HepG2 (cell line): ENCODE measurements around the gene APOL4. TPM values are rescaled to one million over a fixed set of nuclear protein-coding genes. Genes with fewer than 3 reads are reported as not detected.

ENCODE experiments used
- ATAC-seq: fragments of 200-7000 bp; cut with Tn5 transposase; 3 replicates; pipeline ENCODE4 v1.9.1; 2020; ENCODE audit warnings: mild to moderate bottlenecking, moderate library complexity
- BruUV-seq: library from RNA; stranded (reverse); fragments of 400-500 nt; replicated peaks from 2 replicates; lab custom pipeline; 2021; lab: Mats Ljungman, UMichigan
- CTCF ChIA-PET: fragments of 300-600 bp; formaldehyde crosslinking; extraction: SDS; loops from one replicate; lab custom pipeline; 2021; ENCODE audit warnings: low total read pairs, inconsistent platforms, low intra/inter-chr PET ratio; lab: Yijun Ruan, JAX
- POLR2A ChIA-PET: fragments of 350-600 bp; sonication (Branson Sonifier 250); formaldehyde crosslinking; loops from one replicate; lab custom pipeline; 2020; ENCODE audit warnings: antibody characterized with exemption, inconsistent platforms; lab: Yijun Ruan, JAX
- DNase-seq: peaks from one replicate; pipeline ENCODE4 v3.0.0-alpha.2; 2015; ENCODE audit warnings: low spot score
- FAIRE-seq: peaks from 3 replicates; lab custom pipeline; 2011; peaks lifted over from hg19 to GRCh38; lab: Jason Lieb, UNC
- H2AFZ ChIP-seq: one replicate; pipeline ENCODE4 v1.6.1; 2011; ENCODE audit warnings: low read length, inconsistent platforms
- H3K27ac ChIP-seq: fragments of 300-600 bp; 3 replicates; pipeline ENCODE4 v1.8.0; 2011; ENCODE audit warnings: mixed run types, mild to moderate bottlenecking, mixed read lengths, low read length, inconsistent platforms; ENCODE audit not compliant: insufficient read depth; ENCODE audit errors: extremely low read length
- H3K27me3 ChIP-seq, 2 experiments: fragments of 200-600 bp in 1 of 2; 2 replicates in 1 of 2; 3 replicates in 1 of 2; pipeline versions ENCODE4 v1.6.0 to v1.8.0; 2011; ENCODE audit warnings: low read length in 2 of 2, mild to moderate bottlenecking in 2 of 2, moderate library complexity in 2 of 2, inconsistent platforms in 1 of 2; ENCODE audit not compliant: insufficient read depth in 2 of 2, control insufficient read depth in 1 of 2
- H3K36me3 ChIP-seq, 2 experiments: fragments of 200-600 bp in 1 of 2; replicated peaks in 1 of 2; 2 replicates in 1 of 2; 3 replicates in 1 of 2; pipeline versions ENCODE4 v1.5.1 to v1.8.0; 2011; ENCODE audit warnings: low read length in 2 of 2, inconsistent platforms in 1 of 2; ENCODE audit not compliant: insufficient read depth in 2 of 2, control insufficient read depth in 1 of 2
- H3K4me1 ChIP-seq: 2 replicates; pipeline ENCODE4 v1.5.1; 2012; ENCODE audit warnings: low read length, inconsistent platforms; ENCODE audit not compliant: insufficient read depth
- H3K4me2 ChIP-seq: 2 replicates; pipeline ENCODE4 v1.6.0; 2011; ENCODE audit warnings: low read depth, low read length, inconsistent platforms
- H3K4me3 ChIP-seq, 3 experiments: fragments of 200-600 bp in 1 of 3; sonication (generic), shearing (Covaris generic) in 1 of 3; replicated peaks in 1 of 3; 2 replicates each; pipeline ENCODE4 v1.5.1; 2011 to 2016; ENCODE audit warnings: low read length in 3 of 3, inconsistent platforms in 2 of 3, low read depth in 2 of 3, mild to moderate bottlenecking in 2 of 3, control low read depth in 1 of 3, mixed read lengths in 1 of 3; ENCODE audit not compliant: insufficient read depth in 1 of 3
- H3K79me2 ChIP-seq: one replicate; pipeline ENCODE4 v1.6.1; 2011; ENCODE audit warnings: low read length, inconsistent platforms; ENCODE audit not compliant: insufficient read depth
- H3K9ac ChIP-seq: 2 replicates; pipeline ENCODE4 v1.6.0; 2011; ENCODE audit warnings: mild to moderate bottlenecking, low read depth, low read length, inconsistent platforms; ENCODE audit not compliant: insufficient read depth
- H3K9me3 ChIP-seq: 2 replicates; pipeline ENCODE4 v1.5.1; 2012; ENCODE audit warnings: mild to moderate bottlenecking, low read length
- H4K20me1 ChIP-seq: 2 replicates; pipeline ENCODE4 v1.6.0; 2011; ENCODE audit warnings: inconsistent platforms, mild to moderate bottlenecking, low read length, moderate library complexity; ENCODE audit not compliant: insufficient read depth
- DNMT1 ChIP-seq: sonication (generic); formaldehyde crosslinking; IDR thresholded peaks from 2 replicates; pipeline ENCODE4 v1.5.1; 2020; ENCODE audit warnings: mild to moderate bottlenecking, missing genetic modification reagents
- FOXJ3 ChIP-seq: sonication (generic); formaldehyde crosslinking; IDR thresholded peaks from 2 replicates; pipeline ENCODE4 v1.4.0; 2020; ENCODE audit warnings: missing genetic modification reagents, mild to moderate bottlenecking, borderline replicate concordance
- RBM22 ChIP-seq: fragments of 200-400 bp; formaldehyde crosslinking; optimal IDR thresholded peaks from 2 replicates; pipeline ENCODE3; 2017; ENCODE audit warnings: mild to moderate bottlenecking, low read length, moderate library complexity
- RBM39 ChIP-seq: fragments of 200-400 bp; formaldehyde crosslinking; IDR thresholded peaks from one replicate; pipeline ENCODE4 v1.6.1; 2018; ENCODE audit warnings: antibody characterized with exemption, mild to moderate bottlenecking, low read depth, low read length; ENCODE audit not compliant: poor library complexity, severe bottlenecking
- SNRNP70 ChIP-seq: fragments of 200-400 bp; formaldehyde crosslinking; IDR thresholded peaks from 2 replicates; pipeline ENCODE4 v1.6.1; 2017; ENCODE audit warnings: mild to moderate bottlenecking, low read depth, low read length, moderate library complexity
- ZFX ChIP-seq: sonication (generic); formaldehyde crosslinking; IDR thresholded peaks from 2 replicates; pipeline ENCODE4 v1.4.0; 2020; ENCODE audit warnings: mild to moderate bottlenecking, low read depth, missing genetic modification reagents, moderate library complexity
- ZNF142 ChIP-seq: sonication (generic); formaldehyde crosslinking; IDR thresholded peaks from 2 replicates; pipeline ENCODE4 v1.4.0; 2020; ENCODE audit warnings: missing genetic modification reagents
- ZNF33B ChIP-seq: sonication (generic); formaldehyde crosslinking; IDR thresholded peaks from 2 replicates; pipeline ENCODE4 v1.5.1; 2020; ENCODE audit warnings: mild to moderate bottlenecking, missing genetic modification reagents
- ZNF629 ChIP-seq: sonication (generic); formaldehyde crosslinking; conservative IDR thresholded peaks from 2 replicates; pipeline ENCODE4 v1.5.0; 2020; ENCODE audit warnings: missing genetic modification reagents
- WGBS: methylation state at CpG from one replicate; pipeline ENCODE4 v1.1.6; 2017; ENCODE audit warnings: low lambda C conversion rate; 5-methylcytosine and 5-hydroxymethylcytosine counted together
- in situ Hi-C: cut with HindIII; loops from 2 replicates; pipeline ENCODE4 v1.10.0; 2017; ENCODE audit warnings: low pct_unique_long_range_greater_than_20kb; ENCODE audit not compliant: extremely low pct_ligation_motif_present
- intact Hi-C: fragments of 100-400 bp; cut with micrococcal nuclease; formaldehyde crosslinking; loops from one replicate; pipeline ENCODE4 v1.10.0; 2022; ENCODE audit not compliant: unreplicated experiment
- polyA plus RNA-seq, 8 experiments: library from polyadenylated mRNA; depleted of rRNA in 3 of 8; stranded (reverse) in 7 of 8; unstranded in 1 of 8; fragments of >200 nt; fragmentation: Illumina TruSeq in 4 of 8; extraction: Trizol in 4 of 8; gene quantifications; 2 replicates each; pipeline versions ENCODE4 v1.2.1 to v1.2.3, GENCODE V29; 2011 to 2016; ENCODE audit warnings: low read depth in 4 of 8, missing spikeins in 1 of 8, mixed read lengths in 1 of 8; ENCODE audit not compliant: insufficient read depth in 1 of 8
- total RNA-seq, 5 experiments: library from RNA; depleted of rRNA; stranded (reverse); fragments of >200 nt; fragmentation: Illumina TruSeq; extraction: Trizol; gene quantifications; 2 replicates each; pipeline ENCODE4 v1.2.3, GENCODE V29; 2016; ENCODE audit warnings: low read depth in 1 of 5

Gene APOL4
- total and polyA plus RNA-seq, 2 of the 13 experiments (the other 11 are each of a cell fraction or from before 2014, with no cell fraction given) = 0.77 to 2.8 TPM

DNA sequence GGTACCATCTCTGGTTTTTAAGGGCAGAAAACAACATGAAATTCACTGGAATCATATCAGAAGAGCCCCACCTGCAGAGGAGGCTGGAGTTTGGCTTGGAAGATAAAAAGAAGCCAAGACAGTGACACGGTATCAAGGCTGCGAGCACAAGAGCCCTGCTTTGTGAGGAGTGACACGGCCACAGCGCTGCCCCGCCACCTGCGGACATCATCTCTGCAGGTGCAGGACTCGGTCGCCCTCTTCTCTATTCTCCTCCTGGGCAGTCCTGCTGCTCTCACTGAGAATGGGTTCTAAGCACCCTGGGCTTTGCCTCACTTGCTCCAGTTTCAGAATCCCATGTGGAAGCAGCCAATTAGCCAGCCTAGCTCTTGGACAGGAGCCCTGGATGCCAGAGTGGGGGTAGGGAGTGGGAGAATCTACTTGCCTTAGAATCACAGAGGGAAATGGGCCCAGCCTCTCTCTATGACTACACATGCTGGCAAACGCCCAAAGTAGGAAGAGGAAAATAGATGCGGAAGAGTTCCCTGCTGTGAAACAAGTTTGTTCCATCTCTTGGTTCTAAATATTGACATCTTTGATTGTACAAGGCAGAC is 17.1 kb downstream of the APOL4 start:
- H3K4me2 ChIP-seq = no peak overlapping the region

DNA sequence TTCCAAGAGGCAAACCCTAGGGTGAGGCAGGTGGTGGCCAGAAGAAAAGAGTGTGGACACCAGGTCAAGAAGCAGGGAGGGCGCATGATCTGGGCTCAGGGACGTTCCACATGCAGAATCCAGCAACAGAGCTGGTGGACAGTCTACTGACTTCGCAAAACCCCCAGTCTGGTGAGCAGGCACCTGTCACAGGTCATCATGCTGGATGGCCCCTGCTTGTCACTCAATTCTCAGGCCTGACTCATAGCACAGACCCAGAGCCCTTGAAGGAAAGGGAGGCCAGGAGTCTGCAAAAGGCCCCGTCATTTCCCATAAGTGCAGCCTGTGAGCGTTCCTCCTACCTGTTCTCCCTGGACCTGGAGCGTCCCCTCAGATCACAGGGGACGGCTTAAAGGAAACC is 18.2 kb downstream of the APOL4 start:
- Histone ChIP-seq H3K27me3 (peaks cover 3 to 21% of the 10 kb centered on the region in 2 experiments; a peak in 4 of 5 replicates), H3K36me3 (no peaks in the 10 kb centered on the region), H2AFZ (no peak overlapping the region), H3K4me1 (no peaks in the 10 kb centered on the region), H3K4me3 (no peak overlapping the region), H3K79me2 (no peaks in the 10 kb centered on the region), H4K20me1 (no peaks in the 10 kb centered on the region), H3K27ac (no peak overlapping the region), H3K4me2 (no peak overlapping the region), H3K9ac (no peak overlapping the region), H3K9me3 (no peaks in the 10 kb centered on the region)
- 35% methylated on average over 6 of the region's 7 CpGs for WGBS
- intact Hi-C loops (no loop called here), in situ Hi-C loops (loop anchor here (5.0 kb wide), 1 partner anchor 41 kb away; no protein-coding TSS in a partner anchor)
- no TSS peak for BruUV-seq
- POLR2A ChIA-PET = no interaction called here
- FAIRE-seq (no peak), ATAC-seq (no peak), DNase-seq (no peak)
- CTCF ChIA-PET = no interaction called here
- TF ChIP-seq DNMT1 (no peak), RBM22 (no peak), RBM39 (no peak), SNRNP70 (no peak), ZNF33B (CRISPR knock-in tag) (no peak), ZNF142 (CRISPR knock-in tag) (no peak), ZFX (no peak), ZNF629 (no peak)

More for the DNA sequence above, 17.1 kb downstream of the APOL4 start:
- H3K4me3 ChIP-seq = no peak overlapping the region
- intact Hi-C loops (no loop called here), in situ Hi-C loops (loop anchor here (5.0 kb wide), 1 partner anchor 42 kb away; no protein-coding TSS in a partner anchor)
- H3K9ac ChIP-seq = no peak overlapping the region
- TF ChIP-seq FOXJ3 (CRISPR knock-in tag) = no peak
- no TSS peak for BruUV-seq
- H3K27me3 ChIP-seq = peaks cover 3 to 21% of the 10 kb centered on the region in 2 experiments; a peak in 4 of 5 replicates
- no peaks in the 10 kb centered on the region for H3K36me3 ChIP-seq
- ATAC-seq = no peak
- no peaks in the 10 kb centered on the region for H3K79me2 ChIP-seq
- no peaks in the 10 kb centered on the region for H4K20me1 ChIP-seq
- CTCF ChIA-PET = no interaction called here
- no peak for DNase-seq
- H3K4me1 ChIP-seq = no peaks in the 10 kb centered on the region
- H3K27ac ChIP-seq = no peak overlapping the region
- H3K9me3 ChIP-seq = no peaks in the 10 kb centered on the region
- H2AFZ ChIP-seq = no peak overlapping the region
- 60% methylated on average over 10 of the region's 10 CpGs for WGBS
- POLR2A ChIA-PET = no interaction called here
- no peak for FAIRE-seq
